Activated CD4-positive, alpha-beta T cell treated with anti-CD3 and anti-CD28 coated beads for 36 hours (primary cell): ENCODE data around the gene ZNF219. TPM values are rescaled to one million over a fixed set of nuclear protein-coding genes. Genes with fewer than 3 reads are reported as not detected.
A peak's percentile ranks its signal among the peaks of the same experiment; 100 is the strongest.

Experiments
- ATAC-seq: fragments of 200-7000 bp; cut with Tn5 transposase; one replicate; pipeline ENCODE4 v1.10.0; 2021; ENCODE audit warnings: mild to moderate bottlenecking, moderate library complexity
- CTCF ChIA-PET: fragments of 350-600 bp; sonication (Branson Sonifier 250); formaldehyde crosslinking; loops from one replicate; lab custom pipeline; 2021; ENCODE audit warnings: antibody characterized with exemption; lab: Charles Lee
- POLR2A ChIA-PET: fragments of 350-600 bp; sonication (Branson Sonifier 250); formaldehyde crosslinking; loops from one replicate; lab custom pipeline; 2021; ENCODE audit warnings: antibody characterized with exemption, inconsistent platforms; lab: Charles Lee
- DNase-seq: peaks from one replicate; pipeline ENCODE4 v3.0.0-alpha.2; 2020
- H3K27ac Mint-ChIP-seq: one replicate; pipeline ENCODE4 v1.8.0; 2021; ENCODE audit warnings: mixed read lengths
- H3K27me3 Mint-ChIP-seq: one replicate; pipeline ENCODE4 v1.8.0; 2021; ENCODE audit warnings: mixed read lengths
- H3K36me3 Mint-ChIP-seq: one replicate; pipeline ENCODE4 v1.8.0; 2021; ENCODE audit warnings: low read depth, mixed read lengths
- H3K4me1 Mint-ChIP-seq: one replicate; pipeline ENCODE4 v1.8.0; 2021; ENCODE audit warnings: mixed read lengths
- H3K4me3 Mint-ChIP-seq: one replicate; pipeline ENCODE4 v1.8.0; 2021; ENCODE audit warnings: mild to moderate bottlenecking, moderate library complexity, mixed read lengths
- H3K9me3 Mint-ChIP-seq: one replicate; pipeline ENCODE4 v1.8.0; 2021; ENCODE audit warnings: low read depth, mixed read lengths
- intact Hi-C, 2 experiments: fragments of 100-400 bp; cut with DNase I in 1 of 2; cut with micrococcal nuclease in 1 of 2; formaldehyde crosslinking; loops; one replicate each; pipeline versions ENCODE4 v1.14.2 to v1.15.1; 2022 to 2024; cut with DNase I, micrococcal nuclease
- total RNA-seq, 2 experiments: library from RNA; stranded (reverse); gene quantifications; one replicate each; pipeline ENCODE4 v1.2.3, GENCODE V29; 2021

Gene ZNF219
- total RNA-seq, 2 experiments from 2014 or later, result 9.6 to 10.8 TPM

GRCh38 chr14:21102521-21103410 is 4.3 kb upstream of the ZNF219 start:
- Mint-ChIP-seq H3K27me3 (no peaks in the 10 kb centered on the region), H3K4me1 (peaks cover 41% of the 10 kb centered on the region), H3K4me3 (peak overlapping the region; percentile 83), H3K36me3 (no peaks in the 10 kb centered on the region), H3K9me3 (no peaks in the 10 kb centered on the region), H3K27ac (peak overlapping the region; percentile 98)
- ATAC-seq (no peak), DNase-seq (no peak)
- intact Hi-C loops, result loop anchor here (1.0 to 5.0 kb wide), 7 partner anchors 15 to 760 kb away; partner anchors contain the start of genes APEX1 (in 1 of the 2), CHD8 (in 1 of the 2), PARP2 (in 1 of the 2) and PIP4P1 (in 1 of the 2)
- ChIA-PET CTCF (interaction anchor here (0.7 to 6.1 kb wide), 22 partner anchors 9 to 1586 kb away, joined by 3 to 111 read pairs (median 5); partner anchors contain the start of gene TPPP2), POLR2A (interaction anchor here (0.6 to 1.1 kb wide), 3 partner anchors 89 to 281 kb away, joined by 3 read pairs; partner anchors contain the start of gene SUPT16H)

GRCh38 chr14:21101802-21102413 is 3.5 kb upstream of the ZNF219 start:
- ChIA-PET CTCF (interaction anchor here (0.7 to 6.1 kb wide), 9 partner anchors 9 to 97 kb away, joined by 3 to 111 read pairs (median 15); no protein-coding TSS in a partner anchor), POLR2A (interaction anchor here (0.6 to 1.1 kb wide), 3 partner anchors 114 to 282 kb away, joined by 3 read pairs; partner anchors contain the start of gene SUPT16H)
- ATAC-seq, result no peak
- Mint-ChIP-seq H3K36me3 (no peaks in the 10 kb centered on the region), H3K4me1 (peaks cover 45% of the 10 kb centered on the region), H3K27ac (peak overlapping the region; percentile 33), H3K27me3 (no peaks in the 10 kb centered on the region), H3K9me3 (no peaks in the 10 kb centered on the region), H3K4me3 (peak overlapping the region; percentile 83)
- no peak for DNase-seq
- intact Hi-C loops, result loop anchor here (2.0 to 5.0 kb wide), 4 partner anchors 355 to 759 kb away; partner anchors contain the start of genes APEX1 (in 1 of the 2), CHD8 (in 1 of the 2), PARP2 (in 1 of the 2) and PIP4P1 (in 1 of the 2)

GRCh38 chr14:21100931-21101330 is 2.5 kb upstream of the ZNF219 start, which contains the start of gene TMEM253:
Gene TMEM253, plus strand, starts transcription at chr14:21101066. Its CDS starts 278 bp downstream, at chr14:21101344.
- DNase-seq (no peak), ATAC-seq (no peak)
- Mint-ChIP-seq H3K4me1 (peaks cover 40% of the 10 kb centered on the region), H3K36me3 (no peaks in the 10 kb centered on the region), H3K27ac (no peak within 1 kb of the TSS), H3K27me3 (no peaks in the 10 kb centered on the region), H3K9me3 (no peaks in the 10 kb centered on the region), H3K4me3 (peak within 1 kb of the TSS; percentile 75)
- ChIA-PET POLR2A (no interaction called here), CTCF (interaction anchor here (0.6 to 6.1 kb wide), 5 partner anchors 8 to 98 kb away, joined by 3 to 66 read pairs (median 15); no protein-coding TSS in a partner anchor)
- intact Hi-C loops, result loop anchor here (5.0 kb wide), 3 partner anchors 356 to 644 kb away; partner anchors contain the start of genes APEX1 (in 1 of the 2), CHD8 (in 1 of the 2) and PIP4P1 (in 1 of the 2)

- Mint-ChIP-seq H3K4me1 (peaks cover 36% of the 10 kb centered on the region), H3K9me3 (no peaks in the 10 kb centered on the region), H3K4me3 (peak overlapping the region; percentile 75), H3K27ac (no peak overlapping the region), H3K36me3 (no peaks in the 10 kb centered on the region), H3K27me3 (no peaks in the 10 kb centered on the region)
- POLR2A ChIA-PET, result no interaction called here
- CTCF ChIA-PET, result interaction anchor here (0.9 to 2.9 kb wide), 4 partner anchors 10 to 85 kb away, joined by 5 to 15 read pairs (median 9); no protein-coding TSS in a partner anchor
- no peak for DNase-seq
- no peak for ATAC-seq
- intact Hi-C loops, result no loop called here
Observed at GRCh38 chr14:21099596-21099985, 1.1 kb upstream of the ZNF219 start.

- Mint-ChIP-seq H3K4me1 (peaks cover 35% of the 10 kb centered on the region), H3K36me3 (no peaks in the 10 kb centered on the region), H3K27me3 (no peaks in the 10 kb centered on the region), H3K9me3 (no peaks in the 10 kb centered on the region), H3K4me3 (peak overlapping the region; percentile 75), H3K27ac (peak overlapping the region; percentile 79)
- ATAC-seq (no peak), DNase-seq (no peak)
- ChIA-PET POLR2A (no interaction called here), CTCF (interaction anchor here (0.9 to 1.6 kb wide), 3 partner anchors 28 to 84 kb away, joined by 5 to 13 read pairs (median 5); no protein-coding TSS in a partner anchor)
- intact Hi-C loops, result no loop called here
Observed at GRCh38 chr14:21098892-21099595, 589 bp upstream of the ZNF219 start.

GRCh38 chr14:21097636-21098075 is 799 bp downstream of the ZNF219 start:
- Mint-ChIP-seq H3K4me1 (peaks cover 30% of the 10 kb centered on the region), H3K4me3 (peak overlapping the region; percentile 65), H3K27ac (peak overlapping the region; percentile 49), H3K9me3 (no peaks in the 10 kb centered on the region), H3K27me3 (no peaks in the 10 kb centered on the region), H3K36me3 (no peaks in the 10 kb centered on the region)
- DNase-seq (peak; percentile 52), ATAC-seq (peak; percentile 8)
- ChIA-PET POLR2A (interaction anchor here (0.9 kb wide), 1 partner anchor 12 kb away, joined by 3 read pairs; no protein-coding TSS in a partner anchor), CTCF (interaction anchor here (1.1 to 7.0 kb wide), 6 partner anchors 8 to 80 kb away, joined by 3 to 183 read pairs (median 6); no protein-coding TSS in a partner anchor)
- intact Hi-C loops, result no loop called here

GRCh38 chr14:21096978-21097635 is 1.3 kb downstream of the ZNF219 start:
- ATAC-seq (no peak), DNase-seq (no peak)
- Mint-ChIP-seq H3K9me3 (no peaks in the 10 kb centered on the region), H3K27me3 (no peaks in the 10 kb centered on the region), H3K27ac (peak overlapping the region; percentile 49), H3K4me3 (peak overlapping the region; percentile 65), H3K4me1 (peaks cover 27% of the 10 kb centered on the region), H3K36me3 (peaks cover 1% of the 10 kb centered on the region)
- CTCF ChIA-PET, result interaction anchor here (0.6 to 7.0 kb wide), 11 partner anchors 9 to 243 kb away, joined by 3 to 183 read pairs (median 4); no protein-coding TSS in a partner anchor
- POLR2A ChIA-PET, result interaction anchor here (0.9 kb wide), 1 partner anchor 12 kb away, joined by 3 read pairs; no protein-coding TSS in a partner anchor
- intact Hi-C loops, result no loop called here

GRCh38 chr14:21096438-21096837 is 2.0 kb downstream of the ZNF219 start:
- ChIA-PET POLR2A (no interaction called here), CTCF (interaction anchor here (0.7 to 7.0 kb wide), 9 partner anchors 8 to 244 kb away, joined by 3 to 183 read pairs (median 5); no protein-coding TSS in a partner anchor)
- Mint-ChIP-seq H3K27me3 (no peaks in the 10 kb centered on the region), H3K4me1 (peaks cover 22% of the 10 kb centered on the region), H3K27ac (no peak overlapping the region), H3K4me3 (no peak overlapping the region), H3K9me3 (no peaks in the 10 kb centered on the region), H3K36me3 (peaks cover 3% of the 10 kb centered on the region)
- ATAC-seq (no peak), DNase-seq (no peak)
- intact Hi-C loops, result no loop called here

GRCh38 chr14:21095430-21096205 is 2.8 kb downstream of the ZNF219 start:
- CTCF ChIA-PET, result interaction anchor here (0.7 to 7.0 kb wide), 8 partner anchors 10 to 90 kb away, joined by 3 to 183 read pairs (median 4); no protein-coding TSS in a partner anchor
- Mint-ChIP-seq H3K27ac (no peak overlapping the region), H3K4me1 (peaks cover 22% of the 10 kb centered on the region), H3K9me3 (no peaks in the 10 kb centered on the region), H3K36me3 (peaks cover 6% of the 10 kb centered on the region), H3K4me3 (no peak overlapping the region), H3K27me3 (no peaks in the 10 kb centered on the region)
- intact Hi-C loops, result no loop called here
- DNase-seq (no peak), ATAC-seq (no peak)
- POLR2A ChIA-PET, result no interaction called here
